D721Med (cell line): ENCODE measurements around the gene GID4.

ENCODE experiments used
- DNase-seq: peaks from one replicate; pipeline ENCODE4 v3.0.0; 2011; ENCODE audit warnings: low spot score; ENCODE audit not compliant: insufficient read length
- FAIRE-seq: peaks from 2 replicates; lab custom pipeline; 2011; peaks lifted over from hg19 to GRCh38; lab: Jason Lieb, UNC
- CTCF ChIP-seq: IDR thresholded peaks from 2 replicates; pipeline ENCODE4 v1.5.1; 2012; ENCODE audit warnings: mild to moderate bottlenecking, control low read depth; ENCODE audit not compliant: insufficient read depth; ENCODE audit errors: missing control alignments

GID4 gene

GRCh38 chr17:18064053-18064452, 24.8 kb downstream of the GID4 start:
- no peak for DNase-seq
- no peak for TF ChIP-seq CTCF
- FAIRE-seq = no peak

- DNase-seq (no peak), FAIRE-seq (no peak)
- TF ChIP-seq CTCF = no peak
Observed at GRCh38 chr17:18065546-18065945, 26.3 kb downstream of the GID4 start.

GRCh38 chr17:18066866-18067265, 27.7 kb downstream of the GID4 start:
- DNase-seq (no peak), FAIRE-seq (no peak)
- no peak for TF ChIP-seq CTCF

GRCh38 chr17:18069101-18069500, 29.9 kb downstream of the GID4 start:
- TF ChIP-seq CTCF = no peak
- DNase-seq (no peak), FAIRE-seq (no peak)

- DNase-seq (no peak), FAIRE-seq (no peak)
- TF ChIP-seq CTCF = no peak
Observed at GRCh38 chr17:18070861-18071340, 31.7 kb downstream of the GID4 start.

- no peak for TF ChIP-seq CTCF
- FAIRE-seq = no peak
- no peak for DNase-seq
Observed at GRCh38 chr17:18071751-18072150, 32.5 kb downstream of the GID4 start.

- no peak for TF ChIP-seq CTCF
- no peak for DNase-seq
- no peak for FAIRE-seq
Observed at GRCh38 chr17:18074566-18075272, 35.5 kb downstream of the GID4 start.
